Common myeloid progenitor, CD34-positive (primary cell): Measurements from ENCODE around the gene SEC23IP.
A peak's percentile ranks its signal among the peaks of the same experiment; 100 is the strongest.

Source experiments
- CTCF ChIA-PET: fragments of 350-600 bp; sonication (Branson Sonifier 250); formaldehyde crosslinking; loops from one replicate; lab custom pipeline; 2021; ENCODE audit warnings: antibody characterized with exemption; lab: Charles Lee
- POLR2A ChIA-PET: fragments of 350-600 bp; sonication (Branson Sonifier 250); formaldehyde crosslinking; loops from one replicate; lab custom pipeline; 2021; ENCODE audit warnings: antibody characterized with exemption; lab: Charles Lee
- DNase-seq, 3 donors: peaks; one replicate each; pipeline versions ENCODE4 v3.0.0 to v3.0.0-alpha.2; 2013
- H3K27ac ChIP-seq, 2 experiments: 1 replicate in 1 of 2; 2 replicates in 1 of 2; pipeline ENCODE4 v1.7.0; 2013; ENCODE audit warnings: inconsistent platforms in 2 of 2, low read length in 2 of 2, mild to moderate bottlenecking in 2 of 2, low read depth in 1 of 2, moderate library complexity in 1 of 2; ENCODE audit not compliant: severe bottlenecking in 2 of 2, insufficient read depth in 1 of 2, poor library complexity in 1 of 2
- H3K27me3 ChIP-seq, 5 experiments: replicated peaks in 2 of 5; 1 replicate in 3 of 5; 2 replicates in 2 of 5; pipeline versions ENCODE4 v1.6.1 to v1.7.0; 2013; ENCODE audit warnings: low read length in 4 of 5, mild to moderate bottlenecking in 2 of 5, moderate library complexity in 2 of 5, inconsistent platforms in 1 of 5; ENCODE audit not compliant: insufficient read depth in 5 of 5, control insufficient read depth in 4 of 5
- H3K36me3 ChIP-seq, 4 experiments: 1 replicate in 2 of 4; 2 replicates in 2 of 4; pipeline versions ENCODE4 v1.6.1 to v1.7.0; 2013; ENCODE audit warnings: low read length in 3 of 4, control low read depth in 1 of 4, mild to moderate bottlenecking in 1 of 4; ENCODE audit not compliant: control insufficient read depth in 4 of 4, insufficient read depth in 4 of 4
- H3K4me1 ChIP-seq, 4 experiments: 1 replicate in 3 of 4; 2 replicates in 1 of 4; pipeline versions ENCODE4 v1.6.1 to v1.7.1; 2013; ENCODE audit warnings: low read length in 3 of 4, mild to moderate bottlenecking in 3 of 4, control low read depth in 1 of 4, inconsistent platforms in 1 of 4, moderate library complexity in 1 of 4; ENCODE audit not compliant: control insufficient read depth in 4 of 4, insufficient read depth in 4 of 4; ENCODE audit errors: control extremely low read depth in 1 of 4
- H3K4me3 ChIP-seq, 7 experiments: 1 replicate in 4 of 7; 2 replicates in 3 of 7; pipeline versions ENCODE4 v1.5.1 to v1.7.0; 2013; ENCODE audit warnings: mild to moderate bottlenecking in 7 of 7, low read length in 6 of 7, moderate library complexity in 6 of 7, inconsistent platforms in 2 of 7, low read depth in 2 of 7, control low read depth in 1 of 7; ENCODE audit not compliant: insufficient read depth in 4 of 7, control insufficient read depth in 1 of 7; ENCODE audit errors: extremely low read depth in 1 of 7
- H3K9me3 ChIP-seq, 5 experiments: 1 replicate in 4 of 5; 2 replicates in 1 of 5; pipeline versions ENCODE4 v1.6.1 to v1.7.1; 2013; ENCODE audit warnings: low read length in 4 of 5, mild to moderate bottlenecking in 2 of 5, inconsistent platforms in 1 of 5, low read depth in 1 of 5, moderate library complexity in 1 of 5; ENCODE audit not compliant: control insufficient read depth in 4 of 5, insufficient read depth in 2 of 5; ENCODE audit errors: control extremely low read depth in 1 of 5
- WGBS: methylation state at CpG from one replicate; pipeline ENCODE4 v1.1.5; 2013; ENCODE audit not compliant: insufficient coverage; 5-methylcytosine and 5-hydroxymethylcytosine counted together

The SEC23IP gene

GRCh38 chr10:119931871-119932270, 39.3 kb downstream of the SEC23IP start:
- 84% methylated on average over 3 of the region's 4 CpGs for WGBS
- Histone ChIP-seq H3K4me3 (no peak overlapping the region), H3K36me3 (peaks cover 7 to 71% (median 50%) of the 10 kb centered on the region in 4 experiments), H3K27me3 (no peaks in the 10 kb centered on the region), H3K4me1 (no peaks in the 10 kb centered on the region), H3K9me3 (no peaks in the 10 kb centered on the region), H3K27ac (no peak overlapping the region)
- peak in 1 of 3 donors; percentile 5 for DNase-seq
- CTCF ChIA-PET: interaction anchor here (1.0 kb wide), 1 partner anchor 10 kb away, joined by 3 read pairs; no protein-coding TSS in a partner anchor
- POLR2A ChIA-PET: no interaction called here

DNA sequence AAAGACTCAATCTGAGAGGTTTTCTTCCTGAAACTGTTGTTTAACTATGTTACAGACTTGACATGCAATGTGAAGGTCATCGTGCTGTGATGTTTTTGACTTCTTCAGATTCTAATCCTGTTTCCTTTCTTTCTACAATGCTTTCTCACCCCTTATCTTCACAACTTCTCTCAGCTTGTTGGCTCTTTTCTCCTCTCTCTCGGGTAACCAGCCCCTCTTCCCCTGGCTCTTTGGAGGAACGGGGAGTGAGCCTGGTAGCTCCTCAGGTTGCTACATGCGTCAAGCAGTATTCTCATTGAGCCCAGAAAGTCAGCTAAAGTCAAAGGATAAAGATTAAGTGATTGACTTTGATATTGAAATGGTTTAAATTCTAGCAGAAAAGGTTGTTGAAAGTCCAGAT, 40.1 kb downstream of the SEC23IP start:
- H3K4me3 ChIP-seq: no peak overlapping the region
- H3K27ac ChIP-seq: no peak overlapping the region
- H3K4me1 ChIP-seq: no peaks in the 10 kb centered on the region
- no peaks in the 10 kb centered on the region for H3K27me3 ChIP-seq
- 100% methylated on average over 2 of the region's 4 CpGs for WGBS
- H3K9me3 ChIP-seq: no peaks in the 10 kb centered on the region
- POLR2A ChIA-PET: no interaction called here
- peaks cover 7 to 66% (median 43%) of the 10 kb centered on the region in 4 experiments for H3K36me3 ChIP-seq
- no peak for DNase-seq
- CTCF ChIA-PET: interaction anchor here (0.7 to 1.6 kb wide), 5 partner anchors 9 to 405 kb away, joined by 3 to 5 read pairs (median 3); no protein-coding TSS in a partner anchor

- Histone ChIP-seq H3K36me3 (peaks cover 7 to 66% (median 42%) of the 10 kb centered on the region in 4 experiments), H3K4me1 (no peaks in the 10 kb centered on the region), H3K4me3 (no peak overlapping the region), H3K27me3 (no peaks in the 10 kb centered on the region), H3K9me3 (no peaks in the 10 kb centered on the region), H3K27ac (no peak overlapping the region)
- ChIA-PET POLR2A (no interaction called here), CTCF (interaction anchor here (0.9 to 1.6 kb wide), 3 partner anchors 12 to 405 kb away, joined by 3 to 5 read pairs (median 3); no protein-coding TSS in a partner anchor)
- WGBS: no CpG with 5 or more reads among the region's 3 CpGs
- peak; percentile 2 to 26 (median 24) for DNase-seq
Observed at GRCh38 chr10:119933179-119933578, 40.6 kb downstream of the SEC23IP start.

DNA sequence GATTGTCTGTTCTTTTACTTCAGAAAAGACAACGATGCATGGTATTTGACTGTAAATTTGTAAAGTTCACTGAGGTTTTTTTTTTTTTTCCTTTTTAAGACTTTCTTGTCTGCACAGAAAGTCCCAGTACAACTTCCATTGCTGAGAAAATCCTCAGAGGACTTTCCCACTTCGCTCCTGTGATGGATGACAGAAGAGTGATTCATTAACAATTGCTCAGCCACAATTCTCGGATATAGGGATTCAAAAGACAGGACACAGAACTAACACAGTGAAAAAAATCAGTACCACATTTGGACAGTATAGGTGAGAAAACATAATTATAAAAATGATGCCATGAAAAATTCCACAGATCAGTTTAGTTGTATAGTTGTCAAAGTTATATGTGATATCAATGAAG, 48.0 kb downstream of the SEC23IP start:
- H3K36me3 ChIP-seq: peaks cover 14 to 46% (median 26%) of the 10 kb centered on the region in 4 experiments
- H3K4me1 ChIP-seq: no peaks in the 10 kb centered on the region
- no peaks in the 10 kb centered on the region for H3K9me3 ChIP-seq
- H3K27me3 ChIP-seq: no peaks in the 10 kb centered on the region
- 100% methylated on average over 1 of the region's 3 CpGs for WGBS
- ChIA-PET CTCF (no interaction called here), POLR2A (no interaction called here)
- H3K27ac ChIP-seq: no peak overlapping the region
- DNase-seq: no peak
- H3K4me3 ChIP-seq: no peak overlapping the region

DNA sequence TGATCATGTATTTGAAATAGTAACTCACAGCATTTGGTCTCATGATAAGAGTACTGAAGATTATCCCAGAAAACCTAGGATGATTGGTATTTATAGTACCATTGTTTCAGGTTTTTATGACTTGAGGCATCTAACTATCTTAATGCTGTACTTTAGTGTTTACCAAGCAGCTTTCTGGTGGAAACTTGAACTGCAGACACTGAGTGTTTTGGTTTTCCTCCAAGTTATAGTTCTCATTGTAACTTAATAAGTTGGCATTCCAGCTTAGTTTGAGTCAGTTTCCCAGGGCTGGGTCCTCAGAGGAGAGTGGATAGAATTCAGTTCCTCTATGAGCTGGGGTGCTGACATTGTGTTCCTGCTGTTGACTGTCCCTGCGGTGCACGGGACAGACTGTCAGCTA, 50.4 kb downstream of the SEC23IP start:
- Histone ChIP-seq H3K4me1 (no peaks in the 10 kb centered on the region), H3K36me3 (peaks cover 11 to 39% (median 25%) of the 10 kb centered on the region in 4 experiments), H3K27me3 (no peaks in the 10 kb centered on the region), H3K27ac (no peak overlapping the region), H3K9me3 (no peaks in the 10 kb centered on the region), H3K4me3 (no peak overlapping the region)
- POLR2A ChIA-PET: no interaction called here
- no CpG with 5 or more reads among the region's 2 CpGs for WGBS
- DNase-seq: no peak
- CTCF ChIA-PET: no interaction called here

GRCh38 chr10:119945805-119946204, 53.3 kb downstream of the SEC23IP start:
- Histone ChIP-seq H3K9me3 (no peaks in the 10 kb centered on the region), H3K4me3 (no peak overlapping the region), H3K27ac (no peak overlapping the region), H3K36me3 (peaks cover 9 to 32% (median 21%) of the 10 kb centered on the region in 4 experiments), H3K4me1 (no peaks in the 10 kb centered on the region), H3K27me3 (no peaks in the 10 kb centered on the region)
- WGBS: 100% methylated on average over 1 of the region's 3 CpGs
- CTCF ChIA-PET: no interaction called here
- POLR2A ChIA-PET: no interaction called here
- DNase-seq: no peak

GRCh38 chr10:119947300-119947699, 54.8 kb downstream of the SEC23IP start:
- CTCF ChIA-PET: no interaction called here

More at GRCh38 chr10:119947300-119947699, 54.8 kb downstream of the SEC23IP start:
- DNase-seq: no peak
- peaks cover 6 to 18% (median 10%) of the 10 kb centered on the region in 4 experiments for H3K36me3 ChIP-seq
- H3K4me3 ChIP-seq: no peak overlapping the region
- WGBS: 86% methylated on average over 5 of the region's 6 CpGs
- H3K9me3 ChIP-seq: no peaks in the 10 kb centered on the region
- POLR2A ChIA-PET: no interaction called here
- H3K27me3 ChIP-seq: no peaks in the 10 kb centered on the region
- no peaks in the 10 kb centered on the region for H3K4me1 ChIP-seq
- no peak overlapping the region for H3K27ac ChIP-seq
